ENCODE data around the gene TAS2R3.
A peak's percentile ranks its signal among the peaks of the same experiment; 100 is the strongest.

Gene TAS2R3

DNA sequence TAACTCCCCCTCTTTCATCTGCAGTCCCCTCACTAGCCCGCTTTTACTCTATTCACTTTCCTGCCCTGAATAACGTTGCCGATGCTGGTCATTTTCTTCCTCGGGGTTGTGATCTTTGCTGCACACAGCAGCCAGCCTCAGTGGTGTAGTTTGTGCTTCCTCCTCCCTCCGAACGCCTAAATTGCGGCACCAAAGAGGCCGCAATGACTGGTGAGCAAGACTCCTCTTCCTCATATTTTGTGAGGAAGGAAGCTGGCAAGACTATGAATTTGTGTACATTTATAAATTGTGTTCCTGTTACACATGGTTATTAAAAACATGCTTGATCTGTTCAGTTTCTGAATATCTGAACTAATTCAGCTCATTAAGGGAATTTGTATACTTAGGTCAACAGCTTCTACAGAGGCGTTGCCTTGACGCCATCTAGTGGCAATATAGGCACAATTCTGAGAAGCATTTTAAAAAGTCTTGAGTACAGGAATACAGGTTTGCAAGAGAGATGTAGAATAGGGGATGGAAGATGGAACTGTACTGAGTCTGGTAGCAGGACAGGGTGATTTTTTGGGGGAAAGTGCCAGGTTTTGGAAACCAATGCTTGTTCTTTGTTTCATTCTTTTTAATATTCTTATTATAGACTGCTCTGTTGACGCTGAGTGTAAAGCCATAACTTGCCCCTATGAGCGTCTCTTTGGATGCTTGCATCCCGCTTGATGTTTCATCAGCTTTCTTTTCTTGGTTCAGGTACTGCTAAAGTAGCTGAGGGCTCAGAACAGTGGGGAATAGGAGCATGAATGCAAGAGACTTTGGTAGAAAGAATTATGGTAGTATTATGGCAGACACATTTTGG, 22.0 kb downstream of the TAS2R3 start:
- peak; percentile 57 for DNase-seq (ENCODE audit: low spot score)

DNA sequence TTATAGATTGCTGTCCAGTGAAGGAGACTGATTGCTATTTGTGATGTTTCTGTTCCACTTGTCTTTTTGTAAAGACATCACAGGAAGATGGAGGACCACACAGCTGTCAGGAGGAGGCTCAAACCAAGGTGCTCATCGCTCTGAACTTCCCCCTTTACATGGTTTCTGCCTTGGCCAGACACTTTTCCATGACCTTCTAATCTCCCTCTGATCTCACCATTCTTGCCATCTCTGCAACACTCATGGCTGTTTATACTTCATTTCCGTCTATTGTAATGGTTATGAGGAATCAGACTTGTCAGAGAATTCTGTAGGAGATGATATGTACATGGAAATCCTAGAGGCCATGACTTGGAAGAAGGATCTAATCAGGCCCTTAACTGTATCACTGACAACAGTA, 24.4 kb downstream of the TAS2R3 start:
- DNase-seq (ENCODE audit: low spot score), result no peak

DNA sequence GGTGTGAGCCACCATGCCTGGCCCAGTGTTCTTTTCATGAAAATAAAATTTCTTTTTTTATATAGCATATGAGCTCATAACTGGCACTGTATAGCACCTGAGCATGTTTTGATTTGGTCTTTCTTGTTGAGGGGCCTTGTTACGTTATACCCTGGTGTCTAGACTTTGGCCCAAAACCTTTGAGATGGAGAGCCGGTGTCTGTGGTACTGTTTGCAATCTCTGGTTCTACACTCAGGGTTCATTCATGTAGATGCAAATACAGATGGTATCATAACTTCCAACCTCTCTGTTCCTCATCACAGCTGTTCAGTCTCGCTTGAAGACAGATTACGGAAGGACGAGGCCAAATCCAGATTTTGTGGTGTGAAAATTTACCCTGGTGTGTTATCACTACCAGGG, 26.0 kb downstream of the TAS2R3 start, which contains the start of gene TAS2R5:
Gene TAS2R5 (plus strand): TSS at position 301 of the 400 bp plus-strand sequence. CDS start 145 bp downstream, outside the sequence.
- no peak for DNase-seq (ENCODE audit: low spot score)

DNA sequence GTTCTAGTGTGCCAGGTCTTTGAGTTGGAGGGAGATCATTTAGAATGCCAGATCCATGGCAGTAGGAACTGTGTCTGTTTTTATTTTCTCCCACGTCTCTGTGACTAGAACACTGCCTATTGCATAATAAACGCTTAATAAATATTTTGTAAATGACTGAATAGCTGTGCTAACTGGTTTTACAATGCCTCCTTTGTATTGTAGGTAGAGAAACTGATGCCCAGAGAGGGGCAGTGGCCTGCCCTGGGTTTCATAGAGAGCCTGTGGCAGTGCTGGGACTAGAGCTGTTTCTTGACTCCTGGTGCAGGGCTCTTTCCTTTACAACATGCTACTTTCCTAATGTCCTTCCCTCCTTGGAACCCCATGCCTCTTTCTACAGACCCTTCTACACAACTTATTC, 28.6 kb downstream of the TAS2R3 start:
- DNase-seq (ENCODE audit: low spot score), result no peak

Data from D341Med (cell line).